Activated B cell treated with CpG ODN at 0.5 μM for 24 hours (primary cell): ENCODE measurements around the gene RHOT2. TPM values are rescaled to one million over a fixed set of nuclear protein-coding genes. Genes with fewer than 3 reads are reported as not detected.

Source experiments
- ATAC-seq: fragments of 200-7000 bp; cut with Tn5 transposase; one replicate; pipeline ENCODE4 v1.10.0; 2021; ENCODE audit warnings: low read depth, mild to moderate bottlenecking, moderate library complexity
- CTCF ChIA-PET: fragments of 350-600 bp; sonication (Branson Sonifier 250); formaldehyde crosslinking; loops from one replicate; lab custom pipeline; 2021; ENCODE audit warnings: antibody characterized with exemption; lab: Charles Lee
- POLR2A ChIA-PET: fragments of 350-600 bp; sonication (Branson Sonifier 250); formaldehyde crosslinking; loops from one replicate; lab custom pipeline; 2021; ENCODE audit warnings: antibody characterized with exemption; lab: Charles Lee
- DNase-seq: peaks from one replicate; pipeline ENCODE4 v3.0.0; 2022
- H3K27ac Mint-ChIP-seq: one replicate; pipeline ENCODE4 v1.8.0; 2020; ENCODE audit warnings: mixed read lengths
- H3K27me3 Mint-ChIP-seq: one replicate; pipeline ENCODE4 v1.8.0; 2021; ENCODE audit warnings: mixed read lengths
- H3K36me3 Mint-ChIP-seq: one replicate; pipeline ENCODE4 v1.8.0; 2021; ENCODE audit warnings: low read depth, mixed read lengths
- H3K4me1 Mint-ChIP-seq: one replicate; pipeline ENCODE4 v1.8.0; 2021; ENCODE audit warnings: mixed read lengths
- H3K4me3 Mint-ChIP-seq: one replicate; pipeline ENCODE4 v1.8.0; 2020; ENCODE audit warnings: mild to moderate bottlenecking, mixed read lengths
- H3K9me3 Mint-ChIP-seq: one replicate; pipeline ENCODE4 v1.8.0; 2020; ENCODE audit warnings: mixed read lengths
- CTCF ChIP-seq: fragments of 200-600 bp; IDR thresholded peaks from one replicate; pipeline ENCODE4 v1.8.0; 2022; ENCODE audit warnings: antibody characterized with exemption, mild to moderate bottlenecking
- intact Hi-C: fragments of 100-400 bp; cut with micrococcal nuclease; formaldehyde crosslinking; loops from one replicate; pipeline ENCODE4 v1.15.1; 2024
- total RNA-seq: library from RNA; stranded (reverse); gene quantifications from 2 replicates; pipeline ENCODE4 v1.2.3, GENCODE V29; 2022

Gene RHOT2
- total RNA-seq, 1 donor from 2014 or later = 170 TPM

- ATAC-seq (no peak), DNase-seq (no peak)
- no peaks in the 10 kb centered on the region for H3K27me3 Mint-ChIP-seq
- H3K9me3 Mint-ChIP-seq = no peaks in the 10 kb centered on the region
- no peak overlapping the region for H3K4me3 Mint-ChIP-seq
- H3K27ac Mint-ChIP-seq = no peak overlapping the region
- no peak for TF ChIP-seq CTCF
- ChIA-PET CTCF (no interaction called here), POLR2A (no interaction called here)
- peaks cover 1% of the 10 kb centered on the region for H3K4me1 Mint-ChIP-seq
- intact Hi-C loops = no loop called here
- peaks cover 19% of the 10 kb centered on the region for H3K36me3 Mint-ChIP-seq
Observed at GRCh38 chr16:629833-630248, 38.1 kb upstream of the RHOT2 start.

GRCh38 chr16:630249-630814, 37.6 kb upstream of the RHOT2 start:
- Mint-ChIP-seq H3K27me3 (no peaks in the 10 kb centered on the region), H3K27ac (no peak overlapping the region), H3K9me3 (no peaks in the 10 kb centered on the region), H3K4me3 (no peak overlapping the region), H3K4me1 (peaks cover 4% of the 10 kb centered on the region), H3K36me3 (peaks cover 19% of the 10 kb centered on the region)
- CTCF ChIA-PET = no interaction called here
- intact Hi-C loops = no loop called here
- ATAC-seq = no peak
- no peak for TF ChIP-seq CTCF
- DNase-seq = no peak
- POLR2A ChIA-PET = no interaction called here

GRCh38 chr16:630815-631405, 37.0 kb upstream of the RHOT2 start, which contains the start of gene WFIKKN1:
WFIKKN1 (plus strand) TSS chr16:630985; CDS start chr16:631254, 269 bp downstream.
- intact Hi-C loops = no loop called here

GRCh38 chr16:631808-632358, 36.0 kb upstream of the RHOT2 start:
- no peak for DNase-seq
- Mint-ChIP-seq H3K4me1 (peaks cover 9% of the 10 kb centered on the region), H3K4me3 (no peak overlapping the region), H3K9me3 (no peaks in the 10 kb centered on the region), H3K27ac (no peak overlapping the region), H3K36me3 (peaks cover 20% of the 10 kb centered on the region), H3K27me3 (no peaks in the 10 kb centered on the region)
- ChIA-PET CTCF (no interaction called here), POLR2A (no interaction called here)
- intact Hi-C loops = no loop called here
- ATAC-seq = no peak
- TF ChIP-seq CTCF = no peak

More at GRCh38 chr16:630815-631405, 37.0 kb upstream of the RHOT2 start, which contains the start of gene WFIKKN1:
- ATAC-seq (no peak), DNase-seq (no peak)
- peaks cover 19% of the 10 kb centered on the region for H3K36me3 Mint-ChIP-seq
- H3K27me3 Mint-ChIP-seq = no peaks in the 10 kb centered on the region
- H3K9me3 Mint-ChIP-seq = no peaks in the 10 kb centered on the region
- TF ChIP-seq CTCF = no peak
- no peak within 1 kb of the TSS for H3K27ac Mint-ChIP-seq
- ChIA-PET CTCF (no interaction called here), POLR2A (no interaction called here)
- H3K4me3 Mint-ChIP-seq = no peak within 1 kb of the TSS
- H3K4me1 Mint-ChIP-seq = peaks cover 4% of the 10 kb centered on the region

- H3K4me3 Mint-ChIP-seq = no peak overlapping the region
- TF ChIP-seq CTCF = no peak
- DNase-seq (no peak), ATAC-seq (no peak)
- H3K9me3 Mint-ChIP-seq = no peaks in the 10 kb centered on the region
- H3K4me1 Mint-ChIP-seq = peaks cover 14% of the 10 kb centered on the region
- intact Hi-C loops = no loop called here
- no peak overlapping the region for H3K27ac Mint-ChIP-seq
- no peaks in the 10 kb centered on the region for H3K27me3 Mint-ChIP-seq
- POLR2A ChIA-PET = no interaction called here
- H3K36me3 Mint-ChIP-seq = peaks cover 16% of the 10 kb centered on the region
- CTCF ChIA-PET = no interaction called here
Observed at GRCh38 chr16:632486-633335, 35.2 kb upstream of the RHOT2 start.
